Small intestine (tissue), 7 donors: ENCODE data around the gene AGPAT3. TPM values are rescaled to one million over a fixed set of nuclear protein-coding genes. Genes with fewer than 3 reads are reported as not detected.
A peak's percentile ranks its signal among the peaks of the same experiment; 100 is the strongest.

Experiments
- DNase-seq, 2 donors: peaks; one replicate each; pipeline versions ENCODE4 v3.0.0 to v3.0.0-alpha.2; 2013
- FAIRE-seq: peaks from 2 replicates; lab custom pipeline; 2012; peaks lifted over from hg19 to GRCh38; lab: Jason Lieb, UNC
- H3K27ac ChIP-seq, 3 donors: one replicate each; pipeline ENCODE4 v1.5.1; 2013; ENCODE audit warnings: low read length in 2 of 3, mild to moderate bottlenecking in 2 of 3, control low read depth in 1 of 3, inconsistent platforms in 1 of 3, low read depth in 1 of 3, moderate library complexity in 1 of 3
- H3K27me3 ChIP-seq, 3 donors: one replicate each; pipeline ENCODE4 v1.6.1; 2013; ENCODE audit warnings: low read length in 3 of 3, inconsistent platforms in 1 of 3; ENCODE audit not compliant: control insufficient read depth in 3 of 3, insufficient read depth in 3 of 3
- H3K36me3 ChIP-seq, 3 donors: one replicate each; pipeline ENCODE4 v1.6.1; 2013; ENCODE audit warnings: low read length in 3 of 3, inconsistent platforms in 1 of 3, low read depth in 1 of 3, mild to moderate bottlenecking in 1 of 3, moderate library complexity in 1 of 3; ENCODE audit not compliant: control insufficient read depth in 3 of 3, insufficient read depth in 2 of 3
- H3K4me1 ChIP-seq, 3 donors: one replicate each; pipeline ENCODE4 v1.6.1; 2013; ENCODE audit warnings: low read length in 2 of 3, inconsistent platforms in 1 of 3, low read depth in 1 of 3, mild to moderate bottlenecking in 1 of 3, moderate library complexity in 1 of 3; ENCODE audit not compliant: control insufficient read depth in 3 of 3, insufficient read depth in 2 of 3
- H3K4me3 ChIP-seq, 3 donors: one replicate each; pipeline ENCODE4 v1.5.1; 2013; ENCODE audit warnings: low read length in 3 of 3, control low read depth in 1 of 3, inconsistent platforms in 1 of 3, low read depth in 1 of 3, mild to moderate bottlenecking in 1 of 3, moderate library complexity in 1 of 3
- H3K9me3 ChIP-seq, 2 donors: one replicate each; pipeline ENCODE4 v1.6.1; 2013; ENCODE audit warnings: low read depth in 1 of 2, low read length in 1 of 2; ENCODE audit not compliant: control insufficient read depth in 2 of 2, insufficient read depth in 1 of 2
- WGBS, 3 donors: extraction: QIAGEN DNeasy Blood & Tissue Kit; methylation state at CpG; one replicate each; pipeline ENCODE4 v1.1.7; 2013; 5-methylcytosine and 5-hydroxymethylcytosine counted together
- polyA plus RNA-seq, 4 donors: library from polyadenylated mRNA; stranded (reverse) in 3 of 4; unstranded in 1 of 4; fragments of 200-250 nt in 3 of 4; fragments of 120-200 nt in 1 of 4; gene quantifications; one replicate each; pipeline versions ENCODE4 v1.2.1 to v1.2.3, GENCODE V29; 2013
- donor health status: healthy with polysubstance abuse.
- donor health status: control.
- donor health status: control.
- donor health status: Bipolar disorder and iron deficiency.
- donor health status: healthy.

The AGPAT3 gene
- polyA plus RNA-seq, 4 donors = 21.3 to 93.2 (median 42.8) TPM

DNA sequence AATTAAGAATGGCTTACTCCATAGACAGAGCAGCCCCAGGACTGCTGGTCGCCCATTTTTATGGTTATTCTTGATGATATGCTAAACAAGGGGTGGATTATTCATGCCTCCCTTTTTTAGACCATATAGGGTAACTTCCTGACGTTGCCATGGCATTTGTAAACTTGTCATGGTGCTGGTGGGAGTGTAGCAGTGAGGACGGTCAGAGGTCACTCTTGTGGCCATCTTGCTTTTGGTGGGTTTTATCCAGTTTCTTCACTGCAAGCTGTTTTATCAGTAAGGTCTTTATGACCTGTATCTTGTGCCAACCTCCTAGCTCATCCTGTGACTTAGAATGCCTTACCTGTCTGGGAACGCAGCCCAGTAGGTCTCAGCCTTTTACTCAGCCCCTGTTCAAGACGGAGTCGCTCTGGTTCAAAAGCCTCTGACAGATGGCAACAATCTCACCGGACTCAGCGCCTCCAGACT is 5.2 kb upstream of the AGPAT3 start:
- DNase-seq (no peak), FAIRE-seq (no peak)
- no peak overlapping the region for H3K4me3 ChIP-seq
- H3K27ac ChIP-seq = peak overlapping the region in 1 of 3 donors; percentile 40
- H3K4me1 ChIP-seq = peaks cover 0 to 11% (median 0%) of the 10 kb centered on the region in 3 donors
- no peaks in the 10 kb centered on the region for H3K36me3 ChIP-seq
- no peaks in the 10 kb centered on the region for H3K27me3 ChIP-seq
- H3K9me3 ChIP-seq = no peaks in the 10 kb centered on the region
- WGBS, 3 donors = 21 to 63% (median 38%) methylated on average over 8 of the region's 8 CpGs

DNA sequence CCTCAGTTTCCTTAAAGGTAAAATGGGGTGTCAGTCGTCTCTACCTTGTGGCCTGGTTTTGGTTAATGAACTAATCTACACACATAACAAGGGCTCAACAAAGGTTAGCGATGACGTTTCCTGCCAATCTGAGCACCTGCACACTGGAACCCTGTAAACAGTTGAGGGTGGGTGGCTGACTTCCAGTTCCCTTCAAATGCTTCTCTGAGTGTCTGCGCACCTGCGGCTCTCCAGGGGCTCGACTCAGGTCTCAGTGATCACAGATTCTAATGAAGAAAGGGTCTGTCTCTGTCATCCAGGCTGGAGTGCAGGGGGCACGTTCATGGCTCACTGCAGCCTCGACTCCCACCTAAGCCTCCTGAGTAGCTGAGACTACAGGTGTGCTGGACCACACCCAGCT is 3.3 kb upstream of the AGPAT3 start:
- WGBS, 3 donors = 21 to 60% (median 35%) methylated on average over 8 of the region's 8 CpGs
- H3K27me3 ChIP-seq = no peaks in the 10 kb centered on the region
- FAIRE-seq (no peak), DNase-seq (no peak)
- no peaks in the 10 kb centered on the region for H3K9me3 ChIP-seq
- H3K4me1 ChIP-seq = peaks cover 0 to 15% (median 0%) of the 10 kb centered on the region in 3 donors
- H3K27ac ChIP-seq = no peak overlapping the region
- no peak overlapping the region for H3K4me3 ChIP-seq
- H3K36me3 ChIP-seq = no peaks in the 10 kb centered on the region

DNA sequence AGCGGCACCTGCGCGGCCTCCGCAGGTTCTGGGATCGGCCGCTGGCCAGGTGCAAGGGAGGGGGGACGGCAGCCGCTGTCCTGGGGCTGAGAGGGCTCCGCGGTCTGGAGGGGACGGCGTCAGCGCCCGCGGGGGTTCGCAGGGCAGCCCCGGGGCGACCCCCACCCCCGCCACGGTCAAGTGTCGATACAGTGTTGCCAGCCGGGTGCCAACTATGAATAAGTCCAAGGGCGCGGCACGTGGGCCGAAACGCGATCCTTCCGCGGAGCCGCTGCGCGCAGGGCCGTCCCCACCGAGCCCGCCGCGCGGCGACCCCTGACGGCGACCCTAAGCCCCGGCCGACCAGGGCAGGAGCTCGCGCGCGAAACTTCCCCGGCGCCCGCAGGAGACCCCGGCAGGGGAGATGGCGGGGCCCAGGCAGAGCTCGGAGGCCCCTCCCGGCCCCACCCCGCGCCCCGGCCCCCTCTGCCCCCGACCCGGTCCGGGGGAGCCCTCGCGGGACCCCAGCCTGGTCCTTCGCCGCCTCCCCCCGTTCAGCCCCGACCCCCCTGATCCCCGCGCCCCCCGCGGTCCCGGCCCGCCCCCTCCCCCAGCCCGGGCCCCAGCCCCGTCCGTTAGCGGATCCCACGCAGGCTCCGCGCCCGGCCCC is 586 bp upstream of the AGPAT3 start:
- peaks cover 2 to 32% (median 6%) of the 10 kb centered on the region in 3 donors for H3K4me1 ChIP-seq
- DNase-seq = peak; percentile 75 to 86
- 0 to 1% (median 1%) methylated on average over 30 to 81 of the region's 81 CpGs for WGBS, 3 donors
- H3K27ac ChIP-seq = peak overlapping the region; percentile 72 to 89 (median 80)
- peaks cover 0 to 5% (median 0%) of the 10 kb centered on the region in 3 donors for H3K36me3 ChIP-seq
- H3K9me3 ChIP-seq = no peaks in the 10 kb centered on the region
- no peaks in the 10 kb centered on the region for H3K27me3 ChIP-seq
- FAIRE-seq = no peak
- H3K4me3 ChIP-seq = peak overlapping the region; percentile 37 to 91 (median 80)

DNA sequence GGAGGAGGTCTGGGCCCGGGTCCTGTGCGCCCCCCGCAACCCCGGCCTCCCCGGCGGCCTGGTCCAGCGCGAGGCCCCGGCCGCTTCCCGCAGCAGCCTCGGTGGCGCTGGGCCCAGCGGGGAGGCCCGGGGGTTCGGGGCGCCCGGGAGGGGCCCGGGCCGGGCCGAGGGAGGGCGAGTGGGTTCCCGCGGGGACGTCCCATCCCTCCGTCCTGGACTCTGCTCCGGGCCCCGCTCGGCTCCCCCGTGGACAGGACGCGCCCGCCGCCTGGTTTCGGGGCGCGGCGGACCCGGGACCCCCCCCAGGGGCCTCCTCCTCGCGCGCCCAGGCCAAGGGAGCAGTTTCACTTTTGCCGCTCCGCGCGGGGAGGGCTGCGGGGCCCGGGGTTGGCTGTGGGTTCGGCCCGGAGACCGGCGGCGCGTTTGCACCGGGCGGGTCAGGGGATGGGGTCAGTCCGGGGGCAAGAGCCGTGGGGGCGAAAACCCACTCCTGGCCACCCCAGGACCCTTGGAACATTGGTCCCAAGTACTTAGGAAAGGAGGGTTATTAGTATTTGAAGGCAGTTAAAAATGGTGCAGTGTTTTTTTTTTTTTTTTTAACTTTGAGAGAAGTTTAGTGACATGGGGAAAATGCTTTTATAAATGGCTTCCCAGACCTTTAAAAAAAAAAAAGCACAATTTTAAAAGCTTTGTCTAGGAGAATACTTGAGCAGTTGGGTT is 677 bp downstream of the AGPAT3 start:
- Histone ChIP-seq H3K27ac (peak overlapping the region; percentile 89 to 99 (median 94)), H3K9me3 (no peaks in the 10 kb centered on the region), H3K27me3 (no peaks in the 10 kb centered on the region), H3K4me3 (peak overlapping the region; percentile 36 to 91 (median 80)), H3K4me1 (peaks cover 2 to 31% (median 6%) of the 10 kb centered on the region in 3 donors), H3K36me3 (peaks cover 0 to 17% (median 3%) of the 10 kb centered on the region in 3 donors)
- FAIRE-seq = no peak
- DNase-seq = peak; percentile 75 to 89
- WGBS, 3 donors = 1% methylated on average over 34 to 59 of the region's 59 CpGs

DNA sequence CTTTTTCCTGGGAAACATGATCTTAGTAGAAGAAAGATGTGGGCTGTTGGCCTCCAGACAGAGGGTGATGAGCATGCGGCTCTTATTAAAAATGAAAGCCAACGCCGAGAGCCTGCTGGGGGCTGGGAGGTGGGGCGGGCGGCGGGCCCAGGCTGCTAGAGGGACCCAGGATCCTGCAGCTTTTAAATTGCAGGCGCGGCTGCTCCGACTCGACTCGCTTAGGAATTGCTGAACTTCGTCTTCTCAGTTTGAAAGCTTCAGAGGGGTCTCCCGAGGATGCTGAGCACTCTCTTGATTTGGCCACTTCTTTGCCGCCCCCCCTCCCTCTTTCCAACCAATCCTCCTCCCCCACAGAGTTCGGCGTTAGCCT is 1.2 kb downstream of the AGPAT3 start:
- peaks cover 2 to 29% (median 6%) of the 10 kb centered on the region in 3 donors for H3K4me1 ChIP-seq
- H3K9me3 ChIP-seq = no peaks in the 10 kb centered on the region
- H3K27me3 ChIP-seq = no peaks in the 10 kb centered on the region
- peak overlapping the region; percentile 36 to 91 (median 80) for H3K4me3 ChIP-seq
- peaks cover 0 to 21% (median 4%) of the 10 kb centered on the region in 3 donors for H3K36me3 ChIP-seq
- DNase-seq = peak; percentile 43 to 63
- FAIRE-seq = no peak
- WGBS, 3 donors = 0 to 3% (median 1%) methylated on average over 16 of the region's 16 CpGs
- H3K27ac ChIP-seq = peak overlapping the region; percentile 89 to 99 (median 94)

- FAIRE-seq (no peak), DNase-seq (peak; percentile 92 to 94)
- Histone ChIP-seq H3K27me3 (no peaks in the 10 kb centered on the region), H3K9me3 (no peaks in the 10 kb centered on the region), H3K4me3 (peak overlapping the region in 2 of 3 donors; percentile 36 to 91), H3K36me3 (peaks cover 0 to 23% (median 7%) of the 10 kb centered on the region in 3 donors), H3K27ac (peak overlapping the region; percentile 89 to 99 (median 94)), H3K4me1 (peaks cover 2 to 29% (median 6%) of the 10 kb centered on the region in 3 donors)
- 4 to 42% (median 16%) methylated on average over 24 of the region's 24 CpGs for WGBS, 3 donors
Measured at GRCh38 chr21:43866659-43867331, 1.8 kb downstream of the AGPAT3 start.

- Histone ChIP-seq H3K4me3 (peak overlapping the region in 2 of 3 donors; percentile 36 to 91), H3K4me1 (peaks cover 2 to 29% (median 6%) of the 10 kb centered on the region in 3 donors), H3K27ac (peak overlapping the region; percentile 89 to 99 (median 94)), H3K27me3 (no peaks in the 10 kb centered on the region), H3K36me3 (peaks cover 0 to 24% (median 7%) of the 10 kb centered on the region in 3 donors), H3K9me3 (no peaks in the 10 kb centered on the region)
- DNase-seq = no peak
- FAIRE-seq = no peak
- whole genome bisulfite sequencing, 3 donors = 16 to 57% (median 21%) methylated on average over 6 of the region's 6 CpGs
Measured at GRCh38 chr21:43867332-43867703, 2.3 kb downstream of the AGPAT3 start.

DNA sequence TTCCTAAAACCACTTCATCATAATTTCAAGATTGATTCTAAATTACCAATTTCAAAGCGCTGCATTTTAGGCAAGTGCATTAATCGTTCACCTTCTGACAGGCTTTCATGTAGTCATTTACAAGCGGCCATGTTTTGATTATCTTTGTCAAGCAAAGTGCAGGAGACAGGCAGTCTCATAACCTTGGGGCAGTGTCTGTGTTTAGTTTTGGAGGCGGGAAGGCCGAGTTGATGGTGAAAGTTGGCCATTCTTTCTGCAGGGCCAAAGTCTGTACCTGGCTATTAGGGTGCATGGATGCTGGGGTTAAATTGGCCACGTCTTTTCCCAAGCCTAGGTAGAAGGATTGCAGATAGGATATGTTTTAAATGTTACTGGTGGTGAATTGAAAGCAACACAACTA is 2.9 kb downstream of the AGPAT3 start:
- FAIRE-seq (no peak), DNase-seq (peak; percentile 55 to 59)
- 20 to 60% (median 29%) methylated on average over 6 of the region's 6 CpGs for WGBS, 3 donors
- no peaks in the 10 kb centered on the region for H3K27me3 ChIP-seq
- H3K4me1 ChIP-seq = peaks cover 2 to 29% (median 6%) of the 10 kb centered on the region in 3 donors
- H3K9me3 ChIP-seq = no peaks in the 10 kb centered on the region
- H3K4me3 ChIP-seq = peak overlapping the region in 2 of 3 donors; percentile 36 to 91
- H3K36me3 ChIP-seq = peaks cover 0 to 31% (median 7%) of the 10 kb centered on the region in 3 donors
- H3K27ac ChIP-seq = peak overlapping the region; percentile 89 to 99 (median 94)
